IPS-NIHi7 (cell line): Measurements from ENCODE around the gene TOP1.

Experiments used
- DNase-seq: peaks from one replicate; pipeline ENCODE4 v3.0.0; 2012; ENCODE audit warnings: mixed read lengths; ENCODE audit errors: extremely low spot score

The TOP1 gene

DNA sequence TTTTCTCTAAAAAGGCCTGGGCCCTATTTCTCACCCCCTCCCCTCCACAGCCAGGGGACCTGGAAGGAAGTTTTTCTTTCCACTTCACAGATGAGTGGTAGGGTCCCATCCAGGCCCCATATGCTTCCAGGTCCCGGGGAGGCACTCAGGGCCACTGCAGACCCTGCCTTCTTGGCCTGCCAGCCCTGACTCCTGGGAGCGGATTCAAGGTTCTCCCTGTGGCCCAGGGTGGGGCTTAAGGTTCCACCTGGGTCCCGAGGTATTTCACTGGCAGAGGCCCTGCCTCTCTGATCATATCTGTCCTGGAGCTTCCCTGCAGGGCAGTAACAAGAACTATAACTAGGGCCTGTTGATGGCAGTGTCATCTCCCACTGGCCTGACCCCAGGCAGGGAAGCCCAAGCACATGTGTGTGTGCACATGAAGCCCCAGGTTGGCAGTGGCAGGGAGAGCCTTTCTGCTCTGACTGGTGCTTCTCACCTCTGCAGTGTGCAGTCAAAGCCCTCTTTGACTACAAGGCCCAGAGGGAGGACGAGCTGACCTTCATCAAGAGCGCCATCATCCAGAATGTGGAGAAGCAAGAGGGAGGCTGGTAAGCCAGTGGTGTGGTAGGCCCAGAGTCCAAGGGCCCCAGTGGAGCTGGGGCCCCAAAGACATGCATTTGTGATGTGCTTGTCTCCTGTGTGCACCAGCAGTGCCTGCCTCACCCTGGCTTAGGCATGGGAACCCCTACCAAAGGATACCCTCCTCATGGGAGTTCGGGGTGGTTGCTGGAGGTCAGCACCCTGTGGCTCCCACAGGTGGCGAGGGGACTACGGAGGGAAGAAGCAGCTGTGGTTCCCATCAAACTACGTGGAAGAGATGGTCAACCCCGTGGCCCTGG is 139.9 kb downstream of the TOP1 start:
- no peak for DNase-seq

DNA sequence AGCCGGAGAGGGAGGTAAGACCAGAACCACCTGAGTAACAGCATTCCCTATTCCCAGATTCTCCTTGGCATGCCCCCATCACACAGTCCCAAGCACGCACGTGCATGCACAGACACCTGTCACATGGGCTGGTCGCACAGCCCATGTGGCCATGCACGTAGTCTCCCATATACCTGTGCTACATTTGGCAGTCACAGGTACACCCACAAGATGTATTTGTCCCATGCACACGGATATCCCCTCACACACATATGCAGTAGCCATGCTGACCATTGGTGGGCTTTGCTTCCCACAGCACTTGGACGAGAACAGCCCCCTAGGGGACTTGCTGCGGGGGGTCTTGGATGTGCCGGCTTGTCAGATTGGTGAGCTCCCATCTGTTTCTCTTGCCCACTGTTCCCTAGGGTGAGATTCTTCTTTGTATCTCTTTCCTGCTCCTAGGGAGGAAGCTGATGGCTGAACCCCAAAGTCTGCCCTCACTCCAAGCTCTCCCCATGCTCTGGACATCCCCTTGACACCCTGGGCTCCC is 140.6 kb downstream of the TOP1 start:
- no peak for DNase-seq

DNA sequence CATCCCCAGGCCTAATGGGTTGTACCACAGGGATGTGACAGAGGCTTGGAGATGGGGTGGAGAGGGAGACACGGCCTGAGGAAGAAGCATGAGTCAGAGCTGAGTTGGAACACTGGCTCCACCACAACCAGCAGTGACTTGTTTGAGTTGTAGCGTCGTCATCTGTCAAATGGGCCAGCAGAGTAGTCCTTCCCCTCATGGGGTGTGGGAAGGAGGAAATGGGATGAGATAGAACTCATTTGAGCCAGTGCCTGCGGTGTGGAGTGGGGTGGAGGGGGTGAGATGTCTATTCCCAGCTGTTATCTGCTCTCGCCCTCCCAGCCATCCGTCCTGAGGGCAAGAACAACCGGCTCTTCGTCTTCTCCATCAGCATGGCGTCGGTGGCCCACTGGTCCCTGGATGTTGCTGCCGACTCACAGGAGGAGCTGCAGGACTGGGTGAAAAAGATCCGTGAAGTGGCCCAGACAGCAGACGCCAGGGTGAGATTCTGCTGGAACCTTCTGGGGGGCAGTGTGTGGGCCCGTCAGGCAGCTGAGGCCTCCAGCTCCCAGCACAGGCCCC is 141.2 kb downstream of the TOP1 start:
- no peak for DNase-seq

DNA sequence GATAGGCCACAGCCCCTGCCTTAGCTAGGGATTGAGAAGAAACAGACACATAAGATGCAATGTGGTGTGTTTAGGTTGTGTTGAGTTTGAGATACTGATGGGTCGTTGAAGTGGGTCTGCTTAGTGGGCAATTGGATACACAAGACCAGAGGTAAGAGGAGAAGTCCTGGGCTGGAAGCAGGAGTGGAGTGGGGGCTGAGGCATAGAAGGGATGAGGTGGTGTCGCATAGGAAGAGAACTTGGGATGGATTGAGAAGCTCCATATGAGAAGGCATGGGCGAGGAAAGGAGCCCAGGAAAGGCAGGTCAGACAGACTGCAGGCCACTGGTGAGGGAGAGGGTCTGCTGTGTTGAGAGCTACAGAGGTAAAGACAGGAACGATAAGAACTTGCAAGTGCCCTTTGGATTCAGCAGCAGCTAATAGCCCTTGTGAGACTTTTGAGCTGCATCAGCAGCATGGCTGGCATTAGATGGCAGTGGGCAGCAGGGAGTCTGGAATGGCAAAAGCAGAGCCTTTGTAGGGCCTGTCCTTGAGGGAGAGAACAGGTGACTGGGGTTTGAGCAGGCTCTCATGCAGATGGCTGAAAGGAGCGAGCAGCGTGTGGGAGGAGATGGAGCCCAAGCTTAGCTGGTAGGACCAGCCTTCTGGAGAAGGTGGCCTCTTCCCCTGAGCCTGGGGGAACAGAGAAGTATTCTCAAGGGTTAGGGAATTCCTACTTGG is 141.9 kb downstream of the TOP1 start:
- no peak for DNase-seq

DNA sequence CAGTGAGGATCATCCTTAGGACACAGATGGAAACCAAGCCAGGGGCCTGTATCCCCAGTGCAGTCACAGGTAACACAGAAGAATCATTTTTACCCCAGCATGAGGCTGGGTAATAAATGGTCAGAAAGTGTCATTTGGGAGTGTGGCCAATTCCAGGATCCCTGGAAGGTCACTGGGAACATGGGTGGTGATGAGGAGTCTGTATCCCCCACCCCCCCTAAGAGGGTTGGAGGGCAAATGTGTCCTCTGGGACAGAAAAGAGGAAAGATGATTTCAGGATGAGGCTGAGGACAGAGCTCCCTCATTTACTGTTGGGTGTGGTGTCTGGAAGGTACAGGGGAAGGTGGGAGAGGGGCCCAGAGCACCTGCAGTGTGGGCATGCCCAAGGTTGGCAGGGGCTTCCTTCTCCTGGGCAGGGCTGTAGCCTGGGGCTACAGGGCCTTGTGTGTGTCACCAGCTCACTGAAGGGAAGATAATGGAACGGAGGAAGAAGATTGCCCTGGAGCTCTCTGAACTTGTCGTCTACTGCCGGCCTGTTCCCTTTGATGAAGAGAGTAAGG is 143.2 kb downstream of the TOP1 start:
- DNase-seq = no peak

DNA sequence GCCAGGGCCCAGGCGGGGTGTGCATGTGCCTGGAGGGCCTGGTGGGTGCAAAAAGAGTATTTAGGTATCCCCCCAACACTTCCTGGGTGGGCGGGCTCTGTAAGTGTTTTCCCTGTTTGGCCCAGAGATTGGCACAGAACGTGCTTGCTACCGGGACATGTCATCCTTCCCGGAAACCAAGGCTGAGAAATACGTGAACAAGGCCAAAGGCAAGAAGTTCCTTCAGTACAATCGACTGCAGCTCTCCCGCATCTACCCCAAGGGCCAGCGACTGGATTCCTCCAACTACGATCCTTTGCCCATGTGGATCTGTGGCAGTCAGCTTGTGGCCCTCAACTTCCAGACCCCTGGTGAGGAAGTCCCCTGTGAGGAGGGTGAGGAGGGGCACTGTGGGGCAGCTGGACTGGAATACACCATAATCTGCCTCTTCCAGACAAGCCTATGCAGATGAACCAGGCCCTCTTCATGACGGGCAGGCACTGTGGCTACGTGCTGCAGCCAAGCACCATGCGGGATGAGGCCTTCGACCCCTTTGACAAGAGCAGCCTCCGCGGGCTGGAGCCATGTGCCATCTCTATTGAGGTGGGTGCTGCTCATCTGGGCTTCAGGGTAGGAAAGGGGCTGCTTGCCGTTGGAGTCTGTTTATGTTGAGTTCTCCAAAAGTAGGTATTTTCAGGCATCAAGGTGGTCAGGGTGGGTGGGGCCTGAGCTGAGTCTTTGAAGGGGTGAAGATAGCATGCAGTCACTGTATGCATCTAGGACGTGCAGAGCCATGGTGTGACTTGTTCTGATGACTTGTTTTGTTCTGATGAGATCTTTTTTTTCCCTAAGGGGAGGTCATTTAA is 143.9 kb downstream of the TOP1 start:
- DNase-seq = no peak

DNA sequence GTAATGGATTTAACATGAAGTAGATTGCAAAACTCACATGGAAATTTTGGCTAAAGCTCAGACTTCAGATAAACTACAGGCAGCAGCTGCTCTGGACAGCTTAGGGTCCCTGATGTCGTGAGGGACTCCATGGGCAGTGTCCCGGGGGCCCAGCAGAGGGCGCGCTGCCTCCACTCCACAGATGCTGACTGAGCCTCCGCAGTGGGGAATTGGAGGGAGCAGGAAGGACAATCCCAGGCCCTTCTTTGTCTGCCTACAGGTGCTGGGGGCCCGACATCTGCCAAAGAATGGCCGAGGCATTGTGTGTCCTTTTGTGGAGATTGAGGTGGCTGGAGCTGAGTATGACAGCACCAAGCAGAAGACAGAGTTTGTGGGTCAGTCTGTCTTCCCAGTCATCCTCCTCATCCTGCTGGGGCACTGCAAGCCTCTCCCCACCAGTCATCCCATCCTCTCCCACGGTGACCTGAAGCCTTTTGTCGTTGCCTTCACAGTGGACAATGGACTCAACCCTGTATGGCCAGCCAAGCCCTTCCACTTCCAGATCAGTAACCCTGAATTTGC is 144.6 kb downstream of the TOP1 start:
- DNase-seq = peak; percentile 89

DNA sequence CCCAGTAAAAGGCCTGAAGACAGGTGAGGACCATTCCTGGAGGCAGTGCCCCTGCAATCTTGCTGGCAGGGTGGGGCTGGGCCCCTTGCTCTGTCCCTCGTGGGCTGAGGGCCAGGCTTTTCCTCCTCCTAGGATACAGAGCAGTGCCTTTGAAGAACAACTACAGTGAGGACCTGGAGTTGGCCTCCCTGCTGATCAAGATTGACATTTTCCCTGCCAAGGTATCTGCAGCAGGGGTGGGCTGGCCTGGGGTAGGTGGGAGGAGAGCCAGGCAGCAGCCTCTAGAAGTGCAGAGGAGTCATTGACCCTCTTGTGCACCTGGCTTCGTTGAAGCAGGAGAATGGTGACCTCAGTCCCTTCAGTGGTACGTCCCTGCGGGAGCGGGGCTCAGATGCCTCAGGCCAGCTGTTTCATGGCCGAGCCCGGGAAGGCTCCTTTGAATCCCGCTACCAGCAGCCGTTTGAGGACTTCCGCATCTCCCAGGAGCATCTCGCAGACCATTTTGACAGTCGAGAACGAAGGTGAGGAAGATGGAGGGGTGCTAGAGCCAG is 145.2 kb downstream of the TOP1 start:
- DNase-seq = no peak
